ENCODE results near the gene C12orf42. TPM values are rescaled to one million over a fixed set of nuclear protein-coding genes. Genes with fewer than 3 reads are reported as not detected.

The C12orf42 gene
- total and polyA plus RNA-seq, 2 experiments from 2014 or later: not detected

DNA sequence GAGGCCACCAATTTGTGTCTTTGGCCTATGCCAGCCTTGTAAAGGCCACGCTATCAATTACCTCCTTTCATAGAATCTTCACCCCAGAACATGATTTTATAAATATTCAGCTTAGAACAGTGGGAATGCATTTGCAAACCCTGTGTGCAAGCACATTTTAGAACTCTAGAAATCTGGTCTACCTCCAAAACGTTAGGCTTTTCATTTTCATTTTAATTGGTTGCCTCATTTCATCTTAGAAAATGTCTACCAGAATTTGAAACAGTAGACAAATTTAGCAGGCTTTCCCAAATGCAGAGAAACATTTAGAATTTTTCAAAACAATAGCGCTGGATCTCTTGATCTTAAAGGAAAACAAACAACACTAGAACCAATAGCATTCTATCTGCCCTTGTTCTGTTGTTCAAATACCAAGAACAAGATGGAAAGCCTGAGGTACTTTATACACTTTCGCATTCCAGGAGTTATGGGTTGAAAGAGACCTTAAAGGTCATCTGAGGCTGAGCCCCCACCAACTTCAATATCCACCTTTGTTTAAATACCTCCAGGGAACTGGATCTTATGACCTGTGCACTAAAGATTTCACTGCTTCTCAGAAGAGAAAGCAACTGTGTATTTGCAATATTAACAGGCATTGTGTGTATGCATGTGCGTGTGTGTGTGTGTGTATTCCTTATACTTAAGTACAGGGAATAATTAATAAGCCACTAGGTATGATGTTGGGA is 185.1 kb downstream of the C12orf42 start:
- H3K4me2 ChIP-seq (ENCODE audit: unreplicated experiment): no peak overlapping the region
- no peaks in the 10 kb centered on the region for H3F3A ChIP-seq (ENCODE audit: insufficient read depth)
- no peaks in the 10 kb centered on the region for H3K27me3 ChIP-seq (replicated peaks; ENCODE audit: insufficient read depth)
- no peaks in the 10 kb centered on the region for H3K79me2 ChIP-seq (ENCODE audit: insufficient read depth)
- no peak overlapping the region for H3K9ac ChIP-seq
- H4K20me1 ChIP-seq (ENCODE audit: insufficient read depth): no peaks in the 10 kb centered on the region
- H3K9me3 ChIP-seq (ENCODE audit: low read depth): no peaks in the 10 kb centered on the region
- H3K36me3 ChIP-seq (ENCODE audit: low read depth): no peaks in the 10 kb centered on the region
- no peak overlapping the region for H3K4me3 ChIP-seq
- H3K4me1 ChIP-seq (ENCODE audit: insufficient read depth): no peaks in the 10 kb centered on the region
- H3K27ac ChIP-seq: no peak overlapping the region
- in situ Hi-C loops (cut with MboI): no loop called here
- DNase-seq: no peak
- no peaks in the 10 kb centered on the region for H3K9me2 ChIP-seq (ENCODE audit: insufficient read depth)
- TF ChIP-seq EZH2 (IDR thresholded peaks at IDR 0.05; ENCODE audit: insufficient read depth, poor library complexity, severe bottlenecking) (no peak), EZH2phosphoT487 (IDR thresholded peaks at IDR 0.05; ENCODE audit: insufficient read depth, low read depth) (no peak)
- no peak overlapping the region for H2AFZ ChIP-seq
- 22 to 25% methylated on average over 5 of the region's 5 CpGs for WGBS, 2 experiments (ENCODE audit: low coverage in 1 of 2, low lambda C conversion rate in 2 of 2, missing lambda C conversion rate in 2 of 2)

DNA sequence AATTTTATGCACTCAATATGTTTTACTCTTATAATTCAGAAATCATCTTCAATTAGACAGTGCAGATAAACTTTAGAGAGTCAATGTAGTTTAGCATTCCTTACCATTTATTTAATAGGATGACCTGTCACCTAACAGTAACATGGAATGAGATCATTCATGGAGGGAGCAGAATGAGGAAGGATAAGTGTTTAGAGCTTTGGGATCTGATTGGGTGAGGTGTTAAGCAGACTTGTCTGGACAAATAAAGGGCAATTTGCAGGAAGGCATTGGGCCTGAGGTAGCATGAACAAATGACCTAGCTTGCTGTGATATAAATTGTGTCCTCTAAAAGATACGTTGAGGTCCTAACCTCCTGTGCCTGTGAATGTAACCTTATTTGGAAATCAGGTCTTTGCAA is 187.4 kb downstream of the C12orf42 start:
- Histone ChIP-seq H4K20me1 (ENCODE audit: insufficient read depth) (no peaks in the 10 kb centered on the region), H2AFZ (no peak overlapping the region), H3K79me2 (ENCODE audit: insufficient read depth) (no peaks in the 10 kb centered on the region), H3K9ac (no peak overlapping the region), H3K9me2 (ENCODE audit: insufficient read depth) (no peaks in the 10 kb centered on the region), H3K9me3 (ENCODE audit: low read depth) (no peaks in the 10 kb centered on the region), H3K4me3 (no peak overlapping the region), H3K27ac (no peak overlapping the region), H3K4me2 (ENCODE audit: unreplicated experiment) (no peak overlapping the region), H3K27me3 (replicated peaks; ENCODE audit: insufficient read depth) (no peaks in the 10 kb centered on the region), H3K4me1 (ENCODE audit: insufficient read depth) (no peaks in the 10 kb centered on the region), H3K36me3 (ENCODE audit: low read depth) (no peaks in the 10 kb centered on the region), H3F3A (ENCODE audit: insufficient read depth) (no peaks in the 10 kb centered on the region)
- 12 to 19% methylated on average over 1 of the region's 1 CpG for WGBS, 2 experiments (ENCODE audit: low coverage in 1 of 2, low lambda C conversion rate in 2 of 2, missing lambda C conversion rate in 2 of 2)
- in situ Hi-C loops (cut with MboI): no loop called here
- no peak for TF ChIP-seq EZH2 (IDR thresholded peaks at IDR 0.05; ENCODE audit: insufficient read depth, poor library complexity, severe bottlenecking)
- TF ChIP-seq EZH2phosphoT487 (IDR thresholded peaks at IDR 0.05; ENCODE audit: insufficient read depth, low read depth): no peak
- DNase-seq: no peak

GRCh38 chr12:103303484-103303883 is 192.3 kb downstream of the C12orf42 start:
- TF ChIP-seq EZH2phosphoT487 (IDR thresholded peaks at IDR 0.05; ENCODE audit: insufficient read depth, low read depth) (no peak), EZH2 (IDR thresholded peaks at IDR 0.05; ENCODE audit: insufficient read depth, poor library complexity, severe bottlenecking) (no peak)
- no peak for DNase-seq
- no peaks in the 10 kb centered on the region for H3K4me1 ChIP-seq (ENCODE audit: insufficient read depth)
- H3K9ac ChIP-seq: no peak overlapping the region
- H3K9me3 ChIP-seq (ENCODE audit: low read depth): no peaks in the 10 kb centered on the region
- no peaks in the 10 kb centered on the region for H3K27me3 ChIP-seq (replicated peaks; ENCODE audit: insufficient read depth)
- no peak overlapping the region for H3K4me3 ChIP-seq
- WGBS, 2 experiments (ENCODE audit: low coverage in 1 of 2, low lambda C conversion rate in 2 of 2, missing lambda C conversion rate in 2 of 2): 40 to 45% methylated on average over 2 of the region's 2 CpGs
- no peaks in the 10 kb centered on the region for H4K20me1 ChIP-seq (ENCODE audit: insufficient read depth)
- no peaks in the 10 kb centered on the region for H3K9me2 ChIP-seq (ENCODE audit: insufficient read depth)
- no peaks in the 10 kb centered on the region for H3K79me2 ChIP-seq (ENCODE audit: insufficient read depth)
- H3K27ac ChIP-seq: no peak overlapping the region
- H2AFZ ChIP-seq: no peak overlapping the region
- in situ Hi-C loops (cut with MboI): no loop called here
- H3K4me2 ChIP-seq (ENCODE audit: unreplicated experiment): no peak overlapping the region
- no peaks in the 10 kb centered on the region for H3K36me3 ChIP-seq (ENCODE audit: low read depth)
- no peaks in the 10 kb centered on the region for H3F3A ChIP-seq (ENCODE audit: insufficient read depth)

GRCh38 chr12:103301642-103302591 is 193.9 kb downstream of the C12orf42 start:
- no peaks in the 10 kb centered on the region for H3F3A ChIP-seq (ENCODE audit: insufficient read depth)
- H3K27me3 ChIP-seq (replicated peaks; ENCODE audit: insufficient read depth): no peaks in the 10 kb centered on the region
- 15 to 17% methylated on average over 40 to 43 of the region's 43 CpGs for WGBS, 2 experiments (ENCODE audit: low coverage in 1 of 2, low lambda C conversion rate in 2 of 2, missing lambda C conversion rate in 2 of 2)
- H3K4me2 ChIP-seq (ENCODE audit: unreplicated experiment): no peak overlapping the region
- H3K9me2 ChIP-seq (ENCODE audit: insufficient read depth): no peaks in the 10 kb centered on the region
- no peak overlapping the region for H3K9ac ChIP-seq
- no peaks in the 10 kb centered on the region for H4K20me1 ChIP-seq (ENCODE audit: insufficient read depth)
- no peaks in the 10 kb centered on the region for H3K36me3 ChIP-seq (ENCODE audit: low read depth)
- in situ Hi-C loops (cut with MboI): no loop called here
- no peaks in the 10 kb centered on the region for H3K4me1 ChIP-seq (ENCODE audit: insufficient read depth)
- TF ChIP-seq EZH2phosphoT487 (IDR thresholded peaks at IDR 0.05; ENCODE audit: insufficient read depth, low read depth) (no peak), EZH2 (IDR thresholded peaks at IDR 0.05; ENCODE audit: insufficient read depth, poor library complexity, severe bottlenecking) (no peak)
- H3K9me3 ChIP-seq (ENCODE audit: low read depth): no peaks in the 10 kb centered on the region
- no peaks in the 10 kb centered on the region for H3K79me2 ChIP-seq (ENCODE audit: insufficient read depth)
- H3K4me3 ChIP-seq: no peak overlapping the region
- H2AFZ ChIP-seq: no peak overlapping the region
- no peak overlapping the region for H3K27ac ChIP-seq
- no peak for DNase-seq

All from GM23248 (cell line).